Muscle of arm (tissue), 14 donors: ENCODE results near the gene FGF16. TPM values are rescaled to one million over a fixed set of nuclear protein-coding genes. Genes with fewer than 3 reads are reported as not detected.
"Not testable (repeated sequence)": the region's sequence is repeated elsewhere in the genome, so short reads cannot be mapped to it uniquely, and the experiment has no call there.

Experiments
- DNase-seq: peaks from one replicate; pipeline ENCODE4 v3.0.0-alpha.2; 2013
- long read RNA-seq, 11 donors: transcript quantifications; one replicate each; lab custom pipeline, GENCODE V29; 2026
- polyA plus RNA-seq, 12 donors: library from polyadenylated mRNA; unstranded; fragments of 120-200 nt; gene quantifications; one replicate each; pipeline ENCODE4 v1.2.1, GENCODE V29; 2013; ENCODE audit not compliant: insufficient read length in 12 of 12

The FGF16 gene
- polyA plus RNA-seq: 1 to 10 TPM in 10 of 12 donors, not detected in 2; 2.5 to 5.0 (median 3.8) TPM
- long read RNA-seq, donor 1: 0 reads
- long read RNA-seq, donor 2, transcript FGF16-201 (3 exons, 1,650 nt): major isoform, 5 of 5 reads
- long read RNA-seq, donor 2, partial matches to known transcripts: 0 of 5 reads
- long read RNA-seq, donor 2, other reads (novel, unspliced or antisense): 0 of 5 reads
- long read RNA-seq, donor 3, partial matches to known transcripts: 0 of 1 reads
- long read RNA-seq, donor 3, other reads (novel, unspliced or antisense): 0 of 1 reads
- long read RNA-seq, donor 4: 0 reads
- long read RNA-seq, donor 5, transcript FGF16-201 (3 exons, 1,650 nt): major isoform, 7 of 7 reads
- long read RNA-seq, donor 5, partial matches to known transcripts: 0 of 7 reads
- long read RNA-seq, donor 5, other reads (novel, unspliced or antisense): 0 of 7 reads
- long read RNA-seq, donor 6: 0 reads
- long read RNA-seq, donor 7: 0 reads
- long read RNA-seq, donor 8, transcript FGF16-201 (3 exons, 1,650 nt): major isoform, 6 of 6 reads
- long read RNA-seq, donor 8, partial matches to known transcripts: 0 of 6 reads
- long read RNA-seq, donor 8, other reads (novel, unspliced or antisense): 0 of 6 reads
- long read RNA-seq, donor 9, partial matches to known transcripts: 0 of 4 reads
- long read RNA-seq, donor 9, other reads (novel, unspliced or antisense): 0 of 4 reads
- long read RNA-seq, donor 10: 0 reads
- long read RNA-seq, donor 11, partial matches to known transcripts: 0 of 1 reads
- long read RNA-seq, donor 11, other reads (novel, unspliced or antisense): 0 of 1 reads

DNA sequence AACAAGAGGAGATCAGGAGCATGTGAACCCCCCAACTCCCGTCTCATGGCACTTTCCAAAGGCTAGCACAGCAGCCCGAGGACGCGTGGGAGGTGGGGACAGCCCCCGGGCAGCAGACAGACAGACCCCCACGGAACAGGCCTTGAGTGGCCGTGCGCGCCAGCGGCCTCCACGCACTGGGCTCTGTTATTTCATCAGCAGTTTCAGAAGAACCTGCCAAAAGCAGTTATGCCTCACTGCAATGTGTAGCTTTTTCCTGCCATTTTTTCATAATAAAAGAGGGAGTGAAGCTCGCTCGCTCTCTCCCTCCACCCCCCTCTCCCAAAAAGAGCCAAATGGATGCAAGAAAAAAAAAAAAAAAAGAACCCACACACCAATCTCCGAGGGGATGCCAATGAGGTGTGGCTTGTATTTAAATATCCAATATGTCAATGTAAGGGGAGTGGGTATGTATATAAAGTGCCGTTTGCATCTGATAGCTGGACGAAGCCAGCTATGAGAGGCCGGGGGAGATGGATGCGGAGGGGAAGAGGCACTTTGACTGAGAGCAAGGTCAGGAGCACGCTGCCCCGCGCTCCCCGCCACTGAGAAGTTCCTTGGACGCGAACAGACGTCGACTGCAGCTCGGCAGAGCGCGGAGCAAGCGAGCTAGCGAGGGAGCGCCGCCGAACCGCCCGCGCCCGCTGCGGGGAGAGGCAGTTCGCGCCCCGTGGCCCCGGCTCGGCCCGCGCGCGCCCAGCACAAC is at the start of gene FGF16:
TSS of gene FGF16 (plus strand) at position 482 of the 745 bp plus-strand sequence. CDS start 286 bp downstream, outside the sequence.
- DNase-seq: peak; percentile 46

DNA sequence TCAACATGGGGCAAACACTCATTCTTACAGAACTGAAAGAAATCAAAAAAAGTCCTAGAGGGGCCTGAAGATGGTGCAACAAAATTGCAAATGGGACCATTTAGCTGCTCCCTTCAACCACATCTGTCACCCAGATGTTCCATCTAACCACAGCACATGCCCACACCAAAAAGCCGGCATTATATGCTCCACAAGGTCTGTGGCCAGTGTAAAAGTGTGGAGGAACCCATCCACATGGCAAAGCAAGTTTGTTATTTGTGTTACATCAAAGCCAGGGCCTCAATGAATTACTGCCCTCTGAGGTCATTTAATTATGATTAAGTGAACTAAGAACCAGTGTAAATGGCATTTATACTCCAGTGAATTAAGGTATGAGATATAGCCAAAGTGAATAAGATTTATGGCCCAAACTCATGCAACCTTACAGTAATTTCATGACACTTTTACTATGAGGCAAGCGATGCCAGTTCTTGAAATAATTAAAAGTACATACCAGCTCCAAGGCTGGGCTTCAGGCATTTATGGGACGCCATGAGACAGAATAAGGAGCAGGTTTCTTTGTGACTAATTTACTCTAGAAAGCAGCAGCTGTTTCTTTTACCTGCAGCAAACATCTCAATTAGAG is 48.7 kb upstream of the FGF16 start:
- DNase-seq: no peak

- peak; percentile 62 for DNase-seq
Measured at GRCh38 chrX:77404419-77404818, 42.8 kb upstream of the FGF16 start.

DNA sequence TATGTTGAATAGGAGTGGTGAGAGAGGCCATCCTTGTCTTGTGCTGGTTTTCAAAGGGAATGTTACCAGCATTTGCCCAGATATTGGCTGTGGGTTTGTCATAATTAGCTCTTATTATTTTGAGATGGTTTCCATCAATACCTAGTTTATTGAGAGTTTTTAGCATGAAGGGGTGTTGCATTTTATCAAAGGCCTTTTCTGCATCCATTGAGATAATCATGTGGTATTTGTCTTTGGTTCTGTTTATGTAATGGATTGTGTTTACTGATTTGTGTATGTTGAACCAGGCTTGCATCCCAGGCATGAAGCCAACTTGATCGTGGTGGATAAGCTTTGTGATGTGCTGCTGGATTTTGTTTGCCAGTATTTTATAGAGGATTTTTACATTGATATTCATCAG is 39.4 kb upstream of the FGF16 start:
- DNase-seq: not testable (repeated sequence)

- DNase-seq: no peak
Measured at GRCh38 chrX:77412631-77413030, 34.6 kb upstream of the FGF16 start.

DNA sequence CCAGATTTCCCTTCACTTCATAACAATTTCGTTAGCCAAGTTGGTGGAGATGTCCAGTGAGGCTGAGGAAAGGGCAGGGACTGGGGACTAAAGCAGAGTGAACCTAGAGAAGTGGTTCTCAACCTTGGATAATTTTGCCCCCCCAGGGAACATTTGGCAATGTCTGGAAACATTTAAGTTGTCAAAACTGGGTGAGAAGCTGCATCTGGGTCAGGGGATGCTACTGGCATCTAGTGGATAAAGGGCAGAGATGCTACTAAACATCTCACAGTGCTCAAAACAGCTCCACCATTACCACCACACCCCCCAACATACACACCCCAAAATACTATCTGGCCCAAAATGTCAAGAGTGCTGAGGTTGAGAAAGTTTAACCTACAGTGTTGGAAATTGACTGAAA is 32.0 kb upstream of the FGF16 start:
- no peak for DNase-seq

DNA sequence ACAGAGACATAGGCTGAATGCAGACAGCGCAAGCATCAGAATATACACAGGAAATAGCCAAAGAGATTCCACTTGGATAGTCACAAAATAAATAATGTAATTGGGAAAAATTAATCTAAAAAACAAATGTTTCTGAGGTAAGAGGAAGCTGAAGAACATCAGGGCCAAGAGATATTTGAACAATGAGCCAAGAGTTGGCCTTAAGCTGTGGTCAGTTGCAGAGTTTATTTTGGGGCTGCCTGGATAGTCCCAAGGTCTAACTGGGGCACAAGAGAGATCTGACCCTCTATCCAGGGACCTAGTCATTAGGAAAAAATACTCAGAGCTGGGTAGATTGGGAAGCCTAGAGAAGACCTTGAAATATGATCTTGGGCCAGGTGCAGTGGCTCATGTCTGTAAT is 31.3 kb upstream of the FGF16 start:
- DNase-seq: no peak

DNA sequence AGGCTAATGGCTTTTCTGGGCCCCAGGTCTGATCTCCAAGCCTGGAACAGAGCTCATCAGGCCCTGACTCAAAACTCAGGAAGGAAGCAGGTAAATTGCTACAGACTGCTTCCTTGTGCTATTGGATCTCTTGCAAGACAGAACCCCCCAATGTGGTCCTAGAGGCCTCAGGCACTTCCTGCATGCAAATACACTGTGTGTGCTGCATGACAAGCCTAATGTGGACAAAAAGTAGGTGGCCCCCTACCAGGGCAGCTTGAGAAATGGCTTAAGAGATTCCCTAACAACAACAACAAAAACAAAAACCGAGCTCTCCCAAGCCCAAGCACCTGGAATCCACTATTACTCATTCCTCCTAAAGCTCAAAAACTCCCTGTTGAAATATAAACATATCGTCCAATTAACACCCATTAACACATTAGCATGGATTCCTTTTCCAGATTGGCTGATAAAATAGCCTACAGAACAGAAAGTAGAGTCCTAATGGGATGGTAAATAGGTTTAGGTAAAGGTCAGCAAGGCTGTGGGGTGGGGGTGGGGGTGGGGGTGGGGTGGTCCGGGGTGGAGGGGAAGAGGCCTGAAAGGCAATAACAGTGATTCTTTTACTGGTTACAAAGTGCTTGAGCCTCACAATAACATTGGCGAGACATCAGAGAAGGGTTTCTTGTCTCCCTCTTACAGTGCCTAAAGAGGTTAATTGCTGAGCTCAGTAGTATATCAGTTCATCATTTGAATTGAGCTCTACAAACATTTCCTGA is 24.1 kb upstream of the FGF16 start:
- no peak for DNase-seq

- no peak for DNase-seq
Measured at GRCh38 chrX:77426811-77427210, 20.4 kb upstream of the FGF16 start.

- DNase-seq: no peak
Measured at GRCh38 chrX:77427611-77428010, 19.6 kb upstream of the FGF16 start.

- DNase-seq: no peak
Measured at GRCh38 chrX:77428551-77428950, 18.6 kb upstream of the FGF16 start.

DNA sequence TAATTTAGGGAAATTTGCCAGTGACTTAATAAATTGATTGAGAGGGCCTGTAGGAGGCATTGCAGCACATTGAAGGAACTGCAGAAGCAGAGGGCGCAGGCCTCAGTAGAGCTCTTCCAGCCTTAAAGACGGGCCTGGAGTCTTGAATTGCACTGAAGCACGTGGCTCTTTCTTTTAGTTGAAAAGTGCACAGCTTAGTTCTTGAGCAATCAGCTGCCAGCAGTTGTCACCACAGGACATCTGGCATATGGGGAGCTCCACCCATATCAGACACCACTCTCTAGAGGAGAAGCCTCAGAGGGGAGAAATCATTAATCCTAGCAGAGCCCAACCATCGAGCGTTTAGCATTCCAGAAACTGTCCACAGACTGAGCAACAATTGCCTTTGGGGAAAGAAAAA is 16.0 kb upstream of the FGF16 start:
- DNase-seq: peak; percentile 25

DNA sequence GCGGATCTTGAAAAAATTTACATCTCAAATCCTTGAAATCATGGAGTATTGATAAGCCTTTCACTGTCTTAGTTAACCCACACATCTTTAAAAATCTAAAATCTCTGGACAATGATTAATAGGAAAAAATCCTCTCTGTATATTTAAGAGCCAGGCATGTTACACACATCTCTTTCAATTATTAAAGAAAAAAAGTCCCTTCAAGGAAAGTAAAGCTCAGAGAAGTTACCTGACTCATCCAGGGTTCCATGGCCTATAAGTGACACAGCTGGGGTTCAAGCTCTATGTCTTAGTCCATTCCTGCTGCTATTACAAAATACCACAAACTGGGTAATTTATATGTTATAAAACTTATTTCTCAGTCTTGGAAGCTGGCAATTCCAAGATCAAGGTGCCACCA is 14.2 kb upstream of the FGF16 start:
- DNase-seq: no peak

GRCh38 chrX:77434962-77435361 is 12.2 kb upstream of the FGF16 start:
- no peak for DNase-seq

DNA sequence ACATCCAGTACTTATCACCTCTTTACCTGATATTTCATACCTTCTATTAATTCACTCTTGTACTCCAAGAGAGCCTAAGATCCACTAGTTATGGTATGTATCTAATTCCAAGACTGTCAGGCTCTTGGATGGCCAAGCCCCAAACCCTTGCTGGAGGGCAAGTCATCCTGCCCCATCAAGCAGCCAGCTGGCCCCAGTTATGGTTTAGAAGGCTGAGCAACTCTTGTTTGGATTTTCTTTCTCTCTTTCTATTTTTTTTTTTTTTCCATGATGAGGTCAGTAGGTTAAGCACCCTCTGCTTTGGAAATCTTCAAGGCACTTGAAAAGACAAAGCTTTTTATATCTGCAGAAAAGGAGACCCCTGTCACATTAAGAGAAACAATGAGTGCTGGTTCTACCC is 10.9 kb upstream of the FGF16 start:
- no peak for DNase-seq

DNA sequence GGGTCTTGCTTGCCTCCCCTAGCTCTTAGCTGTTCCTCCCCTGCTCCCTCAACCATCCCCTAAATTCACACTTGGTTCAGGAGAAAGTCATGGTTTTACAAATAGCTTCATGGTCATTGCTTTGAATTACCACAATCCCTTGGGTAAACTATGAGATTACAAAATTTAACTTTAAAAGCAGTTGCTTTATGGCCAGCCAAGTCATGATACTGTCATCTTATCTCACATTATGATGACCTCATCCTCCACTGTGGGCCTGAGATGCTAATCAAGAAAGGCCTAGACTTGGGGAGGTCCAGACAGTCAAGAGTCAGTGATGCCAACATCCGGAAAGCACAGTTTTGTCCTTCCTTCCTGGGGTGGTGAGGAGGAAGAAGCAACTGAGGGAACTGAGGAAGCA is 10.5 kb upstream of the FGF16 start:
- no peak for DNase-seq

DNA sequence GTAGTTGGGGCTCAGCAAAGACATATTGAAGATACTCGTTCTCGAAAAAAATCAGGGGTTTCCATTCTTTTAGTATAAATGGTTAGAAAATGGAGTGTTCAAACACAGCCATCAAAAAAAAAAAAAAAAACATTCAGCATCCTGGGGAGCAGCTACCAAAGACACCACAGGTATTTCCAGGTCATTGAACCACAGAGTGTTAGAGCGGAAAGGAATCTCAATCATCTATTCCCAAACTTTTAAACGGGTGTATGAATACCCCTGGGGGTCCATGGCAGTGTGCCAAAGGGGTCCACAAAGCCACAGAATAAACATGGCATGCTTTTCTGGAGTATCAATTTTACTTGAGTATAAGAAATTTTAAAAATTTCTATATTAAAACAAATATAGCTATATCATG is 6.9 kb upstream of the FGF16 start:
- DNase-seq: no peak

GRCh38 chrX:77441033-77441432 is 6.2 kb upstream of the FGF16 start:
- no peak for DNase-seq

DNA sequence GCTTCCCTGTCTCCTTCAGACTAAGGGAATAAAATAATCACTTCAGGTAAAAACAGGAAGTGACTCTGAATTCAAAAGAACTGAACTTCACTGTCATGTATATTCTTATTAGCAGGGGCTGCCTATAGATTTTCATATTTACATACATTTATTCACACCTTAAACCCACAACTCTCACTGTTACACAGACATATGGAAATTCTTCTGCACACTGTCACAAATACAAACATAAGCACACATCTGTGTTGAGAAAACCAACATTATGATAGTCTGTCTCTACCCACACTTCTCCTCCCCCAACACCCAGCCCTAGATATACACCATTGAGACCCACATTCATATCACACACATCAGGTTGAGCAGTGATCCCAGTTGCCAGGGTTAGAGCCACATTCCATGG is 5.7 kb upstream of the FGF16 start:
- DNase-seq: no peak

- no peak for DNase-seq
Measured at GRCh38 chrX:77442728-77443127, 4.5 kb upstream of the FGF16 start.

DNA sequence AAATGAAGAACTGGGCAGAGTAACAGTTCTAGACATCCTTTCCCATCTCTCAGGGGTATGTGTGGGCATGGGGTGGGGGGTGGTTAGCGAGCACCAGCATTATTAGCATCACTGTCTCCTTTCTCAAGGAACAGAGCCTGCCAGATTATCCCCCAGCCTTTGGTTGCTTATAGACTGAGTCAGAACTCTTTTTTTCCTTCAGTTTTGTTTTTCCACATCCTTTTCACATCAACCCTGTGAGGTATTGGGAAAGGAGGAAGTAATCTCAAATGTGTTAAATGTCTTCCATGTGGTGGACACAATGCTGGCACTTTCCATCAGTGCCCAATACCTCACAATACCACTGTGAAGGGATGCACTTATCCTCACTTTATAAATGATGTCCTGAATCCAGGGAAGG is 3.1 kb upstream of the FGF16 start:
- DNase-seq: no peak
